IMR-90 (cell line): Measurements from ENCODE around the gene GNAS-AS1. TPM values are rescaled to one million over a fixed set of nuclear protein-coding genes. Genes with fewer than 3 reads are reported as not detected.

ENCODE experiments used
- ATAC-seq: fragments of 200-7000 bp; cut with Tn5 transposase; 2 replicates; pipeline ENCODE4 v1.9.1; 2020; ENCODE audit warnings: low read depth, mild to moderate bottlenecking, moderate library complexity
- BruUV-seq: library from RNA; stranded (reverse); fragments of 400-500 nt; replicated peaks from 2 replicates; lab custom pipeline; 2021; lab: Mats Ljungman, UMichigan
- CTCF ChIA-PET: fragments of 300-600 bp; formaldehyde crosslinking; extraction: SDS; loops from one replicate; lab custom pipeline; 2021; ENCODE audit warnings: antibody characterized with exemption; lab: Yijun Ruan, JAX
- POLR2A ChIA-PET: fragments of 300-600 bp; sonication (Branson Sonifier 250); formaldehyde crosslinking; loops from one replicate; lab custom pipeline; 2022; ENCODE audit warnings: antibody characterized with exemption; ENCODE audit not compliant: unreplicated experiment; lab: Charles Lee
- DNase-seq: peaks from one replicate; pipeline ENCODE4 v3.0.0; 2013
- H2AFZ ChIP-seq: replicated peaks from 2 replicates; pipeline ENCODE3; 2013; ENCODE audit warnings: low read length, mild to moderate bottlenecking; ENCODE audit not compliant: poor library complexity
- H2AK5ac ChIP-seq: 2 replicates; pipeline ENCODE4 v1.6.1; 2013; ENCODE audit warnings: low read depth, low read length, inconsistent platforms
- H2AK9ac ChIP-seq: replicated peaks from 2 replicates; pipeline ENCODE3; 2013; ENCODE audit warnings: mild to moderate bottlenecking, low read depth, low read length, moderate library complexity; ENCODE audit not compliant: poor library complexity
- H2BK120ac ChIP-seq: 2 replicates; pipeline ENCODE4 v1.6.1; 2013; ENCODE audit warnings: low read depth, low read length, inconsistent platforms
- H2BK15ac ChIP-seq: 3 replicates; pipeline ENCODE4 v1.6.1; 2013; ENCODE audit warnings: low read depth, low read length, inconsistent platforms
- H2BK20ac ChIP-seq: 2 replicates; pipeline ENCODE4 v1.6.1; 2013; ENCODE audit warnings: low read depth, mild to moderate bottlenecking, inconsistent platforms, low read length, moderate library complexity
- H2BK5ac ChIP-seq: 2 replicates; pipeline ENCODE4 v1.6.1; 2013; ENCODE audit warnings: mild to moderate bottlenecking, low read depth, low read length, inconsistent platforms; ENCODE audit not compliant: poor library complexity, severe bottlenecking
- H3K14ac ChIP-seq: replicated peaks from 2 replicates; pipeline ENCODE4 v1.6.1; 2013; ENCODE audit warnings: low read depth, low read length, inconsistent platforms
- H3K18ac ChIP-seq: 2 replicates; pipeline ENCODE4 v1.6.1; 2013; ENCODE audit warnings: low read depth, low read length, control low read depth
- H3K23ac ChIP-seq: 2 replicates; pipeline ENCODE4 v1.6.1; 2013; ENCODE audit warnings: low read depth, low read length, inconsistent platforms
- H3K27ac ChIP-seq: 2 replicates; pipeline ENCODE4 v1.5.1; 2013; ENCODE audit warnings: mild to moderate bottlenecking, control low read depth, low read length; ENCODE audit not compliant: insufficient read depth
- H3K27me3 ChIP-seq: 2 replicates; pipeline ENCODE4 v1.6.1; 2013; ENCODE audit warnings: low read length; ENCODE audit not compliant: control insufficient read depth, insufficient read depth
- H3K36me3 ChIP-seq: 2 replicates; pipeline ENCODE4 v1.6.1; 2013; ENCODE audit warnings: low read length, mixed read lengths; ENCODE audit not compliant: control insufficient read depth, insufficient read depth
- H3K4ac ChIP-seq: 2 replicates; pipeline ENCODE4 v1.6.1; 2013; ENCODE audit warnings: low read depth, low read length, inconsistent platforms
- H3K4me1 ChIP-seq: 2 replicates; pipeline ENCODE4 v1.6.1; 2013; ENCODE audit warnings: low read length, mixed read lengths; ENCODE audit not compliant: control insufficient read depth, insufficient read depth
- H3K4me2 ChIP-seq: 2 replicates; pipeline ENCODE4 v1.6.1; 2013; ENCODE audit warnings: low read depth, mild to moderate bottlenecking, control low read depth, low read length, moderate library complexity
- H3K4me3 ChIP-seq: 2 replicates; pipeline ENCODE4 v1.5.1; 2013; ENCODE audit warnings: low read depth, mild to moderate bottlenecking, control low read depth, low read length, moderate library complexity; ENCODE audit not compliant: insufficient read depth
- H3K56ac ChIP-seq: 2 replicates; pipeline ENCODE4 v1.6.1; 2013; ENCODE audit warnings: low read length, inconsistent platforms; ENCODE audit not compliant: insufficient read depth; ENCODE audit errors: extremely low read depth
- H3K79me1 ChIP-seq, 2 experiments: 2 replicates each; pipeline ENCODE4 v1.6.1; 2013; ENCODE audit warnings: low read length in 2 of 2, inconsistent platforms in 1 of 2, low read depth in 1 of 2
- H3K9ac ChIP-seq: 2 replicates; pipeline ENCODE4 v1.6.1; 2013; ENCODE audit warnings: low read depth, low read length, control low read depth
- H3K9me1 ChIP-seq: 2 replicates; pipeline ENCODE4 v1.6.1; 2013; ENCODE audit warnings: low read length, inconsistent platforms; ENCODE audit not compliant: insufficient read depth
- H3K9me3 ChIP-seq: 2 replicates; pipeline ENCODE4 v1.6.1; 2013; ENCODE audit warnings: low read length; ENCODE audit not compliant: control insufficient read depth, insufficient read depth
- H4K20me1 ChIP-seq: 2 replicates; pipeline ENCODE4 v1.6.1; 2013; ENCODE audit warnings: low read length, inconsistent platforms; ENCODE audit not compliant: insufficient read depth
- H4K5ac ChIP-seq: 2 replicates; pipeline ENCODE4 v1.6.1; 2013; ENCODE audit warnings: mild to moderate bottlenecking, low read depth, low read length, control low read depth
- H4K8ac ChIP-seq, 2 experiments: 2 replicates each; pipeline ENCODE4 v1.6.1; 2013; ENCODE audit warnings: low read depth in 2 of 2, low read length in 2 of 2, control low read depth in 1 of 2, inconsistent platforms in 1 of 2
- H4K91ac ChIP-seq: 2 replicates; pipeline ENCODE4 v1.6.1; 2013; ENCODE audit warnings: low read depth, low read length, inconsistent platforms; ENCODE audit not compliant: insufficient read depth
- FOS ChIP-seq: fragments of 150-350 bp; IDR thresholded peaks from 2 replicates; pipeline ENCODE4 v1.6.1; 2016; ENCODE audit warnings: low read depth, low read length
- MAFK ChIP-seq: IDR thresholded peaks from 2 replicates; pipeline ENCODE4 v1.6.1; 2012; ENCODE audit warnings: low read depth, low read length, improper control_type of control experiment
- MAZ ChIP-seq: IDR thresholded peaks from 2 replicates; pipeline ENCODE4 v1.6.1; 2012; ENCODE audit warnings: low read depth, mild to moderate bottlenecking, low read length, improper control_type of control experiment, moderate library complexity, borderline replicate concordance
- NFE2L2 ChIP-seq: fragments of 150-350 bp; IDR thresholded peaks from 2 replicates; pipeline ENCODE4 v1.6.1; 2016; ENCODE audit warnings: low read depth, mild to moderate bottlenecking, low read length
- POLR2A ChIP-seq: IDR thresholded peaks from 2 replicates; pipeline ENCODE4 v1.6.1; 2012; ENCODE audit warnings: mild to moderate bottlenecking, low read depth, low read length
- RAD21 ChIP-seq: IDR thresholded peaks from 2 replicates; pipeline ENCODE4 v1.6.1; 2012; ENCODE audit warnings: low read length, improper control_type of control experiment
- RFX5 ChIP-seq: IDR thresholded peaks from 2 replicates; pipeline ENCODE4 v1.8.0; 2012; ENCODE audit warnings: low read depth, mild to moderate bottlenecking, low read length, moderate library complexity
- WGBS, 2 experiments: methylation state at CpG; one replicate each; pipeline versions ENCODE4 v1.1.5 to v1.1.7; 2013; ENCODE audit warnings: missing lambda C conversion rate in 2 of 2; ENCODE audit not compliant: insufficient read length in 1 of 2; ENCODE audit errors: extremely low coverage in 2 of 2; 5-methylcytosine and 5-hydroxymethylcytosine counted together
- dilution Hi-C: fragments of 300-500 bp; cut with HindIII; formaldehyde crosslinking; loops from one replicate; pipeline ENCODE4 v1.14.3; 2018; ENCODE audit warnings: low sequenced_read_pairs; ENCODE audit not compliant: unreplicated experiment
- in situ Hi-C: fragments of 300-500 bp; cut with MboI; formaldehyde crosslinking; loops from 3 replicates; pipeline ENCODE4 v1.14.3; 2019; ENCODE audit warnings: low sequenced_read_pairs, inconsistent platforms, mixed read lengths
- intact Hi-C: fragments of 100-400 bp; cut with micrococcal nuclease; formaldehyde crosslinking; loops from 2 replicates; pipeline ENCODE4 v1.10.0; 2022
- polyA plus RNA-seq, 3 experiments: library from polyadenylated mRNA; depleted of rRNA; stranded (reverse); fragments of >200 nt; gene quantifications; 2 replicates each; pipeline ENCODE4 v1.2.3, GENCODE V29; 2012; ENCODE audit warnings: low replicate concordance in 1 of 3
- total RNA-seq: library from RNA; depleted of rRNA; stranded (reverse); fragments of >200 nt; gene quantifications from 2 replicates; pipeline ENCODE4 v1.2.3, GENCODE V29; 2012
- TF ChIP-seq, protein P1 (sequence below): conservative IDR thresholded peaks from 2 replicates; pipeline ENCODE4 v1.5.1; 2012; ENCODE audit warnings: mild to moderate bottlenecking, low read depth, low read length, improper control_type of control experiment
- TF ChIP-seq, protein P2 (sequence below): fragments of 150-350 bp; IDR thresholded peaks from 2 replicates; pipeline ENCODE4 v1.6.1; 2017; ENCODE audit warnings: mild to moderate bottlenecking, antibody characterized with exemption, low read length, low read depth

Gene GNAS-AS1
- total and polyA plus RNA-seq, 2 of the 4 experiments (the other 2 are of a cell fraction): 0.54 to 0.60 TPM

DNA sequence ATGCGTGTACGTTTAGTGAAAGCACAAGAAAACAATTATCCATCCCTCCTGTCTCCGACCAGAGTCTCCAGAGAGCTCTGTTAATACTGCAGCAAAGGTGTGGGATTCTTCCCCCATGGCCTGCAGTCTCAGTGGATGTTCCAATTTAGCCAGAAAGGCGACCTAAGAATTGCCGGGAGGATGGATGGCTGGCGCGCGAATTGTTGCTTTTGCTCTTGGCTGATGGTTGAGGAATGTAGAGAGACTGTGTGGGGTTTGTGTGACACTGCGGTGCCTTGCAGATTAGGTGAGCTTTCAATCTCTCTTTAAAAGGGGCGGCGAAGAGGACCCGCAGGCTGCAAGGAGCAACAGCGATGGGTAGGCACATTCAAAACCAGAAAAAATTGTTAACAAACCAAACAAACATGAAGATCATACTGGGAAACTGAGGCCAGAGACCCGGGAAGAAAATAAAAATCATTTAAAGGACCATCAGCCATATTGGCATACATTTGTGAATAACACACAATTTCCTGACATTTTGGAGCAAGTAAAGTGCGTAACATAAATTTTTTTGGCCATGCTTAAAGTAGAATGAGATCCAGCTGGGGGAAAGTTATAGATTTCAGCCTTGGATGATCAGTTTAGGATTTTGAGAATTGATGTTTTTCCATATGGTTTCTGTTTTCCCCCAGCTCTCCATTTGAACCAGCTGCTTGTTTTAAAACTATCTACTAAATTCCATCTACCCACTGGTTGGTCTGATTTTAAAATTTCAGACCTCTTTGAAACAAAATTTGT lies 48.1 kb upstream of the GNAS-AS1 start (continued):
- no peak for TF ChIP-seq RAD21

DNA sequence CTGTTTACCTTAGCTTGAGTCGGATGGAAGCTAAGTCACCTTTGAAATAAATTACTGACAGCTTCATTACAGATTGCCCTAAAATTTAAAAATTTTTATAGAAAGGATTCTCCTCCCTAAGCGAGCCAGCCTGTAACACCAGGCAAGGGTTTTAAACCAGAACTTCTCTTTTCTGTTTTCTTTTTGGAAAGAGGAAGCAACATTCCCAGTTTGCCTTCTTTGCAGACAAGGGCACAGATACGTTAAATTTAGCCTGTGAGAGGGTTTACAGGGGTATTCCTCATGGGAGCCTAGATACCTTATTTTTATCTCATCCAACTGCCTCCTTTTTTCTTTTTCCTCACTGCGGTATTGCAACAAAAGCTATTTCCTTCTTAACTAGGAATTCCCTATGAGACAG lies 46.8 kb upstream of the GNAS-AS1 start:
- TF ChIP-seq, protein P1, sequence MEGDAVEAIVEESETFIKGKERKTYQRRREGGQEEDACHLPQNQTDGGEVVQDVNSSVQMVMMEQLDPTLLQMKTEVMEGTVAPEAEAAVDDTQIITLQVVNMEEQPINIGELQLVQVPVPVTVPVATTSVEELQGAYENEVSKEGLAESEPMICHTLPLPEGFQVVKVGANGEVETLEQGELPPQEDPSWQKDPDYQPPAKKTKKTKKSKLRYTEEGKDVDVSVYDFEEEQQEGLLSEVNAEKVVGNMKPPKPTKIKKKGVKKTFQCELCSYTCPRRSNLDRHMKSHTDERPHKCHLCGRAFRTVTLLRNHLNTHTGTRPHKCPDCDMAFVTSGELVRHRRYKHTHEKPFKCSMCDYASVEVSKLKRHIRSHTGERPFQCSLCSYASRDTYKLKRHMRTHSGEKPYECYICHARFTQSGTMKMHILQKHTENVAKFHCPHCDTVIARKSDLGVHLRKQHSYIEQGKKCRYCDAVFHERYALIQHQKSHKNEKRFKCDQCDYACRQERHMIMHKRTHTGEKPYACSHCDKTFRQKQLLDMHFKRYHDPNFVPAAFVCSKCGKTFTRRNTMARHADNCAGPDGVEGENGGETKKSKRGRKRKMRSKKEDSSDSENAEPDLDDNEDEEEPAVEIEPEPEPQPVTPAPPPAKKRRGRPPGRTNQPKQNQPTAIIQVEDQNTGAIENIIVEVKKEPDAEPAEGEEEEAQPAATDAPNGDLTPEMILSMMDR: no peak
- TF ChIP-seq NFE2L2 (no peak), RFX5 (no peak), MAFK (no peak), FOS (no peak), MAZ (no peak), POLR2A (0 out of 2 replicates have a peak, but pooled peaks have one; percentile 38)
- TF ChIP-seq, protein P2, sequence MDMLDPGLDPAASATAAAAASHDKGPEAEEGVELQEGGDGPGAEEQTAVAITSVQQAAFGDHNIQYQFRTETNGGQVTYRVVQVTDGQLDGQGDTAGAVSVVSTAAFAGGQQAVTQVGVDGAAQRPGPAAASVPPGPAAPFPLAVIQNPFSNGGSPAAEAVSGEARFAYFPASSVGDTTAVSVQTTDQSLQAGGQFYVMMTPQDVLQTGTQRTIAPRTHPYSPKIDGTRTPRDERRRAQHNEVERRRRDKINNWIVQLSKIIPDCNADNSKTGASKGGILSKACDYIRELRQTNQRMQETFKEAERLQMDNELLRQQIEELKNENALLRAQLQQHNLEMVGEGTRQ: no peak

More for the DNA sequence above, 46.8 kb upstream of the GNAS-AS1 start:
- ATAC-seq (no peak), DNase-seq (no peak)
- Histone ChIP-seq H3K4me2 (no peak overlapping the region; the same call in 1 of the 2 replicates), H3K27me3 (no peaks in the 10 kb centered on the region), H2AK9ac (no peak overlapping the region), H3K4me1 (peaks cover 21% of the 10 kb centered on the region), H2BK5ac (no peak overlapping the region), H4K20me1 (peaks cover 93% of the 10 kb centered on the region), H3K27ac (no peak overlapping the region), H3K36me3 (peaks cover 14% of the 10 kb centered on the region), H3K18ac (no peak overlapping the region), H3K4ac (no peak overlapping the region), H4K8ac (no peak overlapping the region), H3K14ac (no peak overlapping the region), H3K9me3 (no peaks in the 10 kb centered on the region), H2BK15ac (no peak overlapping the region), H2BK120ac (no peak overlapping the region), H2BK20ac (no peak overlapping the region), H3K4me3 (no peak overlapping the region), H3K79me1 (peaks cover 11 to 63% of the 10 kb centered on the region in 2 experiments; a peak in 3 of 4 replicates), H3K9ac (no peak overlapping the region), H4K5ac (no peak overlapping the region), H2AK5ac (no peak overlapping the region), H3K9me1 (peaks cover 10% of the 10 kb centered on the region), H3K56ac (no peak overlapping the region), H4K91ac (no peak overlapping the region), H2AFZ (no peak overlapping the region), H3K23ac (0 out of 2 replicates have a peak overlapping the region, but pooled peaks have one; percentile 1)
- dilution Hi-C loops (no loop called here), intact Hi-C loops (loop anchor here (5.0 kb wide), 1 partner anchor 1510 kb away; no protein-coding TSS in a partner anchor), in situ Hi-C loops (no loop called here)
- ChIA-PET POLR2A (no interaction called here), CTCF (no interaction called here)
- WGBS, 2 experiments: no CpG with 5 or more reads among the region's 4 CpGs
- no TSS peak for BruUV-seq
